ENCODE data around the gene PRSS23. TPM values are rescaled to one million over a fixed set of nuclear protein-coding genes. Genes with fewer than 3 reads are reported as not detected.

The PRSS23 gene
- total RNA-seq, 2 experiments from 2014 or later: 0.05 TPM; not detected in 1

GRCh38 chr11:86790867-86791849, 9.2 kb upstream of the PRSS23 start:
- Mint-ChIP-seq H3K36me3 (ENCODE audit: low read depth) (no peaks in the 10 kb centered on the region), H3K9me3 (no peaks in the 10 kb centered on the region), H3K4me1 (ENCODE audit: low read depth) (no peaks in the 10 kb centered on the region), H3K27me3 (peaks cover 42% of the 10 kb centered on the region), H3K4me3 (no peak overlapping the region), H3K27ac (no peak overlapping the region)
- no peaks in the 10 kb centered on the region for H3K4me1 ChIP-seq (ENCODE audit: insufficient read depth, low read length)
- TF ChIP-seq CTCF (IDR thresholded peaks at IDR 0.05): no peak
- no peak overlapping the region for H3K4me3 ChIP-seq (ENCODE audit: low read length)
- DNase-seq (no peak), ATAC-seq (ENCODE audit: poor library complexity) (no peak)
- H3K9me3 ChIP-seq (ENCODE audit: control insufficient read depth in 1 of 2, insufficient read depth in 1 of 2, low read length in 2 of 2): no peaks in the 10 kb centered on the region
- ChIA-PET POLR2A (no interaction called here), CTCF (no interaction called here)
- no peaks in the 10 kb centered on the region for H3K36me3 ChIP-seq (ENCODE audit: insufficient read depth, low read length)
- H3K27me3 ChIP-seq (ENCODE audit: control insufficient read depth in 1 of 2, insufficient read depth in 2 of 2, low read length in 2 of 2): no peaks in the 10 kb centered on the region
- H3K27ac ChIP-seq (ENCODE audit: low read depth in 1 of 2, low read length in 2 of 2): no peak overlapping the region
- intact Hi-C loops (cut with DNase I, micrococcal nuclease): no loop called here

- Mint-ChIP-seq H3K27me3 (peaks cover 42% of the 10 kb centered on the region), H3K27ac (no peak overlapping the region), H3K4me3 (no peak overlapping the region), H3K36me3 (ENCODE audit: low read depth) (no peaks in the 10 kb centered on the region), H3K4me1 (ENCODE audit: low read depth) (no peaks in the 10 kb centered on the region), H3K9me3 (no peaks in the 10 kb centered on the region)
- no peak for ATAC-seq (ENCODE audit: poor library complexity)
- H3K36me3 ChIP-seq (ENCODE audit: insufficient read depth, low read length): no peaks in the 10 kb centered on the region
- H3K9me3 ChIP-seq (ENCODE audit: control insufficient read depth in 1 of 2, insufficient read depth in 1 of 2, low read length in 2 of 2): no peaks in the 10 kb centered on the region
- ChIA-PET CTCF (no interaction called here), POLR2A (no interaction called here)
- H3K27me3 ChIP-seq (ENCODE audit: control insufficient read depth in 1 of 2, insufficient read depth in 2 of 2, low read length in 2 of 2): peaks cover 0 to 3% of the 10 kb centered on the region in 2 experiments
- no peaks in the 10 kb centered on the region for H3K4me1 ChIP-seq (ENCODE audit: insufficient read depth, low read length)
- no peak overlapping the region for H3K27ac ChIP-seq (ENCODE audit: low read depth in 1 of 2, low read length in 2 of 2)
- intact Hi-C loops (cut with DNase I, micrococcal nuclease): no loop called here
- no peak for TF ChIP-seq CTCF (IDR thresholded peaks at IDR 0.05)
- no peak overlapping the region for H3K4me3 ChIP-seq (ENCODE audit: low read length)
- no peak for DNase-seq
Measured at GRCh38 chr11:86792150-86792549, 8.2 kb upstream of the PRSS23 start.

GRCh38 chr11:86793307-86793706, 7.0 kb upstream of the PRSS23 start:
- peaks cover 47% of the 10 kb centered on the region for H3K27me3 Mint-ChIP-seq
- no peaks in the 10 kb centered on the region for H3K9me3 ChIP-seq (ENCODE audit: control insufficient read depth in 1 of 2, insufficient read depth in 1 of 2, low read length in 2 of 2)
- no peaks in the 10 kb centered on the region for H3K4me1 ChIP-seq (ENCODE audit: insufficient read depth, low read length)
- H3K27ac ChIP-seq (ENCODE audit: low read depth in 1 of 2, low read length in 2 of 2): no peak overlapping the region
- ChIA-PET POLR2A (no interaction called here), CTCF (no interaction called here)
- no peak overlapping the region for H3K27ac Mint-ChIP-seq
- TF ChIP-seq CTCF (IDR thresholded peaks at IDR 0.05): no peak
- no peaks in the 10 kb centered on the region for H3K4me1 Mint-ChIP-seq (ENCODE audit: low read depth)
- no peaks in the 10 kb centered on the region for H3K36me3 ChIP-seq (ENCODE audit: insufficient read depth, low read length)
- H3K4me3 Mint-ChIP-seq: no peak overlapping the region
- intact Hi-C loops (cut with DNase I, micrococcal nuclease): no loop called here
- no peaks in the 10 kb centered on the region for H3K36me3 Mint-ChIP-seq (ENCODE audit: low read depth)
- no peak for DNase-seq
- no peak overlapping the region for H3K4me3 ChIP-seq (ENCODE audit: low read length)
- H3K27me3 ChIP-seq (ENCODE audit: control insufficient read depth in 1 of 2, insufficient read depth in 2 of 2, low read length in 2 of 2): peaks cover 0 to 4% of the 10 kb centered on the region in 2 experiments
- ATAC-seq (ENCODE audit: poor library complexity): no peak
- H3K9me3 Mint-ChIP-seq: no peaks in the 10 kb centered on the region
